ENCODE results near the gene DMTF1. TPM values are rescaled to one million over a fixed set of nuclear protein-coding genes. Genes with fewer than 3 reads are reported as not detected.

DMTF1 gene
- total and polyA plus RNA-seq, 2 of the 8 experiments (the other 6 are each of a cell fraction or from before 2014, with no cell fraction given), result 86.0 to 115 TPM

- Histone ChIP-seq H4K91ac (replicated peaks; ENCODE audit: insufficient read length, low read length) (no peak overlapping the region), H3K4me3 (ENCODE audit: extremely low read depth in 1 of 4, insufficient read depth in 2 of 4, low read depth in 3 of 4, low read length in 4 of 4) (no peak overlapping the region), H4K8ac (ENCODE audit: extremely low read depth, insufficient read depth, low read length) (no peak overlapping the region), H3K56ac (replicated peaks; ENCODE audit: insufficient read length, low read depth, low read length) (no peak overlapping the region), H3K36me3 (ENCODE audit: control insufficient read depth in 2 of 4, insufficient read depth in 4 of 4, low read length in 3 of 4) (no peaks in the 10 kb centered on the region), H4K20me1 (replicated peaks in 1 of 2; ENCODE audit: control insufficient read depth in 1 of 2, insufficient read depth in 2 of 2, low read length in 2 of 2) (no peaks in the 10 kb centered on the region), H3K4me2 (ENCODE audit: insufficient read depth in 1 of 2, low read depth in 2 of 2, low read length in 2 of 2) (no peak overlapping the region), H3K23ac (ENCODE audit: insufficient read length) (no peak overlapping the region), H3K79me2 (ENCODE audit: control insufficient read depth in 1 of 2, insufficient read depth in 2 of 2, low read length in 2 of 2) (no peaks in the 10 kb centered on the region), H3K27me3 (replicated peaks in 1 of 4; ENCODE audit: control insufficient read depth in 3 of 4, extremely low read depth in 1 of 4, insufficient read depth in 3 of 4, low read length in 3 of 4) (no peaks in the 10 kb centered on the region), H3K9ac (replicated peaks in 1 of 4; ENCODE audit: extremely low read depth in 1 of 4, low read depth in 3 of 4, low read length in 3 of 4) (no peak overlapping the region), H2AK5ac (ENCODE audit: low read depth, low read length) (no peak overlapping the region), H3K9me3 (ENCODE audit: insufficient read depth in 2 of 2, low read depth in 1 of 2, low read length in 1 of 2) (no peaks in the 10 kb centered on the region), H3K14ac (ENCODE audit: insufficient read length) (no peak overlapping the region), H4K5ac (ENCODE audit: insufficient read length, low read depth, low read length) (no peak overlapping the region), H2BK15ac (ENCODE audit: low read length) (no peak overlapping the region), H3K4me1 (replicated peaks in 1 of 4; ENCODE audit: control insufficient read depth in 3 of 4, insufficient read depth in 4 of 4, low read length in 3 of 4) (0 out of 7 replicates have a peak, but pooled peaks cover 0 to 3% (median 0%) of the 10 kb centered on the region in 4 experiments), H2BK20ac (ENCODE audit: low read length) (no peak overlapping the region), H3K23me2 (ENCODE audit: low read depth, low read length) (no peaks in the 10 kb centered on the region; the same call in 1 of the 2 replicates), H3K4ac (replicated peaks; ENCODE audit: insufficient read length, low read depth, low read length) (no peak overlapping the region), H2BK12ac (ENCODE audit: low read depth, low read length) (no peak overlapping the region), H2AFZ (ENCODE audit: low read length) (no peak overlapping the region), H3K27ac (ENCODE audit: low read depth, low read length) (no peak overlapping the region), H2BK120ac (replicated peaks; ENCODE audit: low read depth, low read length) (no peak overlapping the region), H3K79me1 (ENCODE audit: low read depth, low read length) (no peaks in the 10 kb centered on the region), H3K18ac (ENCODE audit: extremely low read depth, low read length) (no peak overlapping the region), H2BK5ac (ENCODE audit: low read depth, low read length) (no peak overlapping the region)
- ChIA-PET CTCF (ENCODE audit: partially characterized antibody) (interaction anchor here (0.8 kb wide), 1 partner anchor 11 kb away, joined by 3 read pairs; no protein-coding TSS in a partner anchor), POLR2A (ENCODE audit: partially characterized antibody) (interaction anchor here (1.3 kb wide), 1 partner anchor 46 kb away, joined by 3 read pairs; no protein-coding TSS in a partner anchor)
- FAIRE-seq (no peak), DNase-seq (ENCODE audit: low read depth in 1 of 2, low spot score in 2 of 2) (no peak)
- WGBS, 2 experiments (ENCODE audit: extremely low coverage in 1 of 2, insufficient coverage in 1 of 2, insufficient read length in 1 of 2, insufficient replicate concordance in 2 of 2, low coverage in 1 of 2, low lambda C conversion rate in 2 of 2, missing lambda C conversion rate in 1 of 2), result 83% methylated on average over 4 of the region's 4 CpGs; no CpG with 5 or more reads in 1 of the 2 experiments
- TF ChIP-seq EP300 (IDR thresholded peaks at IDR 0.05; ENCODE audit: borderline replicate concordance in 1 of 2, low read depth in 2 of 2, low read length in 2 of 2) (no peak), ASH2L (IDR thresholded peaks at IDR 0.05; ENCODE audit: low read length) (no peak), CBX8 (IDR thresholded peaks at IDR 0.05; ENCODE audit: borderline replicate concordance, low read depth, low read length) (no peak), GABPA (IDR thresholded peaks at IDR 0.05; ENCODE audit: borderline replicate concordance, insufficient read depth, low read length) (no peak), ATF2 (IDR thresholded peaks at IDR 0.05; ENCODE audit: low read length) (no peak), POLR2AphosphoS5 (IDR thresholded peaks at IDR 0.05; ENCODE audit: low read depth, low read length) (no peak), CTCF (IDR thresholded peaks at IDR 0.05; ENCODE audit: control extremely low read depth in 1 of 3, insufficient read depth in 1 of 3, low read depth in 1 of 3, low read length in 3 of 3) (no peak), SP1 (IDR thresholded peaks at IDR 0.05; ENCODE audit: low read depth, low read length) (no peak)
Observed at GRCh38 chr7:87106974-87107612, 45.2 kb upstream of the DMTF1 start.
